ENCODE data around the gene RSPO3.

GRCh38 chr6:127107916-127108315, 10.6 kb upstream of the RSPO3 start:
- TF ChIP-seq GATA2 (IDR thresholded peaks at IDR 0.05; ENCODE audit: low read depth, low read length) (no peak), GATA3 (IDR thresholded peaks at IDR 0.05; ENCODE audit: low read depth, low read length) (no peak)

Data from SH-SY5Y (cell line).